GM12878 (cell line): Measurements from ENCODE around the gene NT5M. TPM values are rescaled to one million over a fixed set of nuclear protein-coding genes. Genes with fewer than 3 reads are reported as not detected.

Experiments
- ATAC-seq: fragments of 200-7000 bp; cut with Tn5 transposase; 3 replicates; pipeline ENCODE4 v1.9.1; 2020; ENCODE audit warnings: mild to moderate bottlenecking, moderate library complexity
- BruUV-seq: library from RNA; stranded (reverse); fragments of 400-500 nt; replicated peaks from 2 replicates; lab custom pipeline; 2021; lab: Mats Ljungman, UMichigan
- CTCF ChIA-PET: fragments of 300-600 bp; sonication (Branson Sonifier 250); formaldehyde crosslinking; extraction: SDS; loops from one replicate; lab custom pipeline; 2021; ENCODE audit warnings: inconsistent platforms; lab: Yijun Ruan, JAX
- POLR2A ChIA-PET: fragments of 350-600 bp; formaldehyde crosslinking; extraction: SDS; loops from one replicate; lab custom pipeline; 2021; ENCODE audit warnings: inconsistent platforms; lab: Charles Lee
- RAD21 ChIA-PET: fragments of 300-600 bp; sonication (Branson Sonifier 250); formaldehyde crosslinking; loops from one replicate; lab custom pipeline; 2023; ENCODE audit warnings: antibody characterized with exemption; ENCODE audit not compliant: unreplicated experiment; lab: Charles Lee
- SMC1A ChIA-PET: fragments of 300-600 bp; sonication (Branson Sonifier 250); formaldehyde crosslinking; loops from one replicate; lab custom pipeline; 2023; ENCODE audit not compliant: unreplicated experiment, uncharacterized antibody; lab: Charles Lee
- DNase-seq: peaks from one replicate; pipeline ENCODE4 v3.0.0-alpha.2; 2011; ENCODE audit warnings: low read depth, low spot score
- FAIRE-seq: peaks from 3 replicates; lab custom pipeline; 2011; peaks lifted over from hg19 to GRCh38; lab: Jason Lieb, UNC
- H2AFZ ChIP-seq: 2 replicates; pipeline ENCODE4 v1.6.0; 2011; ENCODE audit warnings: low read depth, low read length, control low read depth; ENCODE audit not compliant: control insufficient read depth
- H3K27ac ChIP-seq: 2 replicates; pipeline ENCODE4 v1.5.1; 2011; ENCODE audit warnings: control low read depth; ENCODE audit not compliant: control insufficient read depth, insufficient read depth
- H3K27me3 ChIP-seq, 2 experiments: replicated peaks in 1 of 2; 2 replicates each; pipeline versions ENCODE4 v1.6.0 to v1.6.1; 2011; ENCODE audit warnings: low read length in 1 of 2; ENCODE audit not compliant: control insufficient read depth in 2 of 2, insufficient read depth in 2 of 2
- H3K36me3 ChIP-seq, 2 experiments: 2 replicates each; pipeline ENCODE4 v1.5.1; 2011; ENCODE audit warnings: low read length in 1 of 2; ENCODE audit not compliant: control insufficient read depth in 2 of 2, insufficient read depth in 2 of 2
- H3K4me1 ChIP-seq: 2 replicates; pipeline ENCODE4 v1.6.1; 2011; ENCODE audit warnings: mild to moderate bottlenecking, low read length, moderate library complexity, mixed read lengths; ENCODE audit not compliant: control insufficient read depth, insufficient read depth
- H3K4me2 ChIP-seq: 2 replicates; pipeline ENCODE4 v1.6.0; 2011; ENCODE audit warnings: control low read depth; ENCODE audit not compliant: control insufficient read depth, insufficient read depth
- H3K4me3 ChIP-seq: fragments of 200-600 bp; sonication (generic); 2 replicates; pipeline ENCODE4 v1.5.1; 2016
- H3K79me2 ChIP-seq: 2 replicates; pipeline ENCODE4 v1.6.0; 2011; ENCODE audit warnings: low read length; ENCODE audit not compliant: control insufficient read depth, insufficient read depth
- H3K9ac ChIP-seq: 2 replicates; pipeline ENCODE4 v1.8.0; 2011; ENCODE audit warnings: low read length, control low read depth, mixed read lengths; ENCODE audit not compliant: control insufficient read depth, insufficient read depth
- H3K9me3 ChIP-seq: replicated peaks from 3 replicates; pipeline ENCODE4 v1.5.1; 2011; ENCODE audit warnings: mild to moderate bottlenecking, low read length; ENCODE audit not compliant: control insufficient read depth, insufficient read depth
- H4K20me1 ChIP-seq: 2 replicates; pipeline ENCODE4 v1.6.0; 2011; ENCODE audit not compliant: control insufficient read depth, insufficient read depth
- BCL11A ChIP-seq: IDR thresholded peaks from 2 replicates; pipeline ENCODE4 v1.6.1; 2011; ENCODE audit warnings: low read depth, low read length
- CREB1 ChIP-seq: IDR thresholded peaks from 2 replicates; pipeline ENCODE4 v1.6.1; 2012; ENCODE audit warnings: low read depth, mild to moderate bottlenecking, inconsistent platforms
- ETV6 ChIP-seq, 2 experiments: fragments of 450-650 bp in 1 of 2; IDR thresholded peaks in 1 of 2; conservative IDR thresholded peaks in 1 of 2; 2 replicates each; pipeline ENCODE4 v1.6.1; 2014; ENCODE audit warnings: antibody characterized with exemption in 1 of 2, borderline replicate concordance in 1 of 2, low read depth in 1 of 2, mild to moderate bottlenecking in 1 of 2, moderate library complexity in 1 of 2
- PML ChIP-seq: IDR thresholded peaks from 2 replicates; pipeline ENCODE4 v1.6.1; 2012; ENCODE audit warnings: low read length, inconsistent platforms
- POU2F2 ChIP-seq: IDR thresholded peaks from 3 replicates; pipeline ENCODE4 v1.6.1; 2011; ENCODE audit warnings: low read depth, mild to moderate bottlenecking, low read length, borderline replicate concordance
- STAT3 ChIP-seq: IDR thresholded peaks from 2 replicates; pipeline ENCODE4 v1.6.1; 2011; ENCODE audit warnings: low read depth, low read length, improper control_type of control experiment
- WGBS: methylation state at CpG from one replicate; pipeline ENCODE4 v1.1.6; 2016; ENCODE audit warnings: low lambda C conversion rate; ENCODE audit not compliant: insufficient replicate concordance, insufficient coverage; ENCODE audit errors: missing lambda C conversion rate; 5-methylcytosine and 5-hydroxymethylcytosine counted together
- in situ Hi-C: fragments of 300-500 bp; cut with MboI; formaldehyde crosslinking; loops from 9 replicates; pipeline ENCODE4 v1.14.3; 2018; ENCODE audit warnings: mixed read lengths
- intact Hi-C: fragments of 100-400 bp; cut with micrococcal nuclease; formaldehyde crosslinking; loops from one replicate; pipeline ENCODE4 v1.14.2; 2022; ENCODE audit not compliant: unreplicated experiment
- polyA plus RNA-seq, 11 experiments: library from polyadenylated mRNA; depleted of rRNA in 4 of 11; unstranded in 6 of 11; stranded (reverse) in 5 of 11; fragments of >200 nt; fragmentation: Nextera tagmentation in 4 of 11; fragmentation: Illumina TruSeq in 1 of 11; extraction: Ambion mirVana in 4 of 11; extraction: Trizol in 1 of 11; gene quantifications; 1 replicate in 1 of 11; 2 replicates in 10 of 11; pipeline versions ENCODE4 v1.2.1 to v1.2.3, GENCODE V29; 2011 to 2016; ENCODE audit warnings: inconsistent platforms in 2 of 11, missing spikeins in 2 of 11, low read depth in 1 of 11
- total RNA-seq, 4 experiments: library from RNA; depleted of rRNA in 3 of 4; stranded (reverse); fragments of >200 nt in 3 of 4; fragmentation: Illumina TruSeq in 1 of 4; extraction: Trizol in 1 of 4; gene quantifications; 2 replicates each; pipeline versions ENCODE4 v1.2.1 to v1.2.3, GENCODE V29; 2013 to 2021

NT5M gene
- total and polyA plus RNA-seq, 10 of the 15 experiments (the other 5 are each of a cell fraction or from before 2014, with no cell fraction given), result 0.18 to 14.1 (median 2.9) TPM

GRCh38 chr17:17379197-17379991 is 76.2 kb downstream of the NT5M start:
- CTCF ChIA-PET, result interaction anchor here (0.6 kb wide), 2 partner anchors 64 to 430 kb away, joined by 3 read pairs; no protein-coding TSS in a partner anchor
- RAD21 ChIA-PET, result no interaction called here
- Histone ChIP-seq H3K27ac (no peak overlapping the region), H4K20me1 (no peaks in the 10 kb centered on the region), H3K4me1 (no peaks in the 10 kb centered on the region), H3K4me2 (no peak overlapping the region), H3K27me3 (peaks cover 0 to 4% of the 10 kb centered on the region in 2 experiments; a peak in 2 of 4 replicates), H3K36me3 (no peaks in the 10 kb centered on the region), H3K9me3 (no peaks in the 10 kb centered on the region), H3K4me3 (no peak overlapping the region), H2AFZ (no peak overlapping the region), H3K79me2 (no peaks in the 10 kb centered on the region), H3K9ac (no peak overlapping the region)
- SMC1A ChIA-PET, result no interaction called here
- FAIRE-seq (no peak), DNase-seq (no peak), ATAC-seq (no peak)
- TF ChIP-seq POU2F2, result no peak
- no peak for TF ChIP-seq PML
- TF ChIP-seq BCL11A, result no peak
- no peak for TF ChIP-seq STAT3
- TF ChIP-seq CREB1, result no peak
- no peak for TF ChIP-seq ETV6 (conservative IDR thresholded peaks at IDR 0.05 in 1 of 2, IDR thresholded peaks at IDR 0.05 in 1 of 2; ENCODE audit: borderline replicate concordance in 1 of 2, low read depth in 1 of 2)
- WGBS, result 47% methylated on average over 12 of the region's 12 CpGs
- in situ Hi-C loops, result no loop called here
- intact Hi-C loops, result no loop called here
- POLR2A ChIA-PET, result no interaction called here
- BruUV-seq, result no TSS peak
